H9 (cell line): ENCODE measurements around the gene RASSF3. TPM values are rescaled to one million over a fixed set of nuclear protein-coding genes. Genes with fewer than 3 reads are reported as not detected.

Experiments used
- DNase-seq: peaks from one replicate; pipeline ENCODE4 v3.0.0-alpha.2; 2017
- H2AFZ ChIP-seq: one replicate; pipeline ENCODE4 v1.6.1; 2013; ENCODE audit warnings: mild to moderate bottlenecking, low read length, control low read depth, moderate library complexity
- H2AK5ac ChIP-seq: 2 replicates; pipeline ENCODE4 v1.6.1; 2013; ENCODE audit warnings: low read length, control low read depth, mixed read lengths; ENCODE audit not compliant: insufficient read length
- H2BK120ac ChIP-seq: one replicate; pipeline ENCODE4 v1.6.1; 2013; ENCODE audit warnings: low read depth, mild to moderate bottlenecking, low read length, control low read depth, inconsistent platforms; ENCODE audit not compliant: poor library complexity, severe bottlenecking
- H2BK12ac ChIP-seq: 2 replicates; pipeline ENCODE4 v1.6.1; 2013; ENCODE audit warnings: low read length, control low read depth, mixed read lengths, low read depth; ENCODE audit not compliant: insufficient read length
- H2BK15ac ChIP-seq: 2 replicates; pipeline ENCODE4 v1.6.1; 2013; ENCODE audit warnings: low read depth, low read length, control low read depth
- H2BK20ac ChIP-seq: one replicate; pipeline ENCODE4 v1.6.1; 2013; ENCODE audit warnings: low read depth, mild to moderate bottlenecking, low read length, control low read depth, inconsistent platforms; ENCODE audit not compliant: poor library complexity, severe bottlenecking
- H2BK5ac ChIP-seq: 2 replicates; pipeline ENCODE4 v1.6.1; 2013; ENCODE audit warnings: low read length, control low read depth, mixed read lengths; ENCODE audit not compliant: insufficient read length
- H3K14ac ChIP-seq: 2 replicates; pipeline ENCODE4 v1.6.1; 2013; ENCODE audit warnings: low read length, control low read depth; ENCODE audit not compliant: insufficient read depth
- H3K18ac ChIP-seq: 2 replicates; pipeline ENCODE4 v1.6.1; 2013; ENCODE audit warnings: low read depth, mild to moderate bottlenecking, mixed read lengths, low read length, control low read depth; ENCODE audit not compliant: insufficient read length
- H3K23ac ChIP-seq: 2 replicates; pipeline ENCODE4 v1.6.1; 2013; ENCODE audit warnings: low read length, control low read depth, mixed read lengths, low read depth; ENCODE audit not compliant: insufficient read length
- H3K23me2 ChIP-seq: 2 replicates; pipeline ENCODE4 v1.6.1; 2013; ENCODE audit warnings: low read depth, mild to moderate bottlenecking, mixed read lengths, low read length, control low read depth; ENCODE audit not compliant: insufficient read length, poor library complexity, severe bottlenecking
- H3K27ac ChIP-seq: 2 replicates; pipeline ENCODE4 v1.5.1; 2013; ENCODE audit warnings: low read length, control low read depth, mixed read lengths, low read depth; ENCODE audit not compliant: insufficient read length
- H3K27me3 ChIP-seq: 2 replicates; pipeline ENCODE4 v1.6.1; 2013; ENCODE audit warnings: low read length, control low read depth, inconsistent platforms; ENCODE audit not compliant: insufficient read depth
- H3K4ac ChIP-seq: 2 replicates; pipeline ENCODE4 v1.6.1; 2013; ENCODE audit warnings: low read depth, mild to moderate bottlenecking, control low read depth, inconsistent platforms, low read length, moderate library complexity
- H3K4me1 ChIP-seq: 2 replicates; pipeline ENCODE4 v1.6.1; 2013; ENCODE audit warnings: low read length, control low read depth, inconsistent platforms; ENCODE audit not compliant: insufficient read depth
- H3K4me2 ChIP-seq: 2 replicates; pipeline ENCODE4 v1.6.1; 2013; ENCODE audit warnings: low read length, control low read depth, mixed read lengths; ENCODE audit not compliant: insufficient read length, insufficient read depth
- H3K56ac ChIP-seq: 2 replicates; pipeline ENCODE4 v1.6.1; 2013; ENCODE audit warnings: low read depth, mild to moderate bottlenecking, mixed read lengths, low read length, control low read depth; ENCODE audit not compliant: insufficient read length
- H3K79me1 ChIP-seq: 2 replicates; pipeline ENCODE4 v1.6.1; 2013; ENCODE audit warnings: low read depth, mild to moderate bottlenecking, moderate library complexity, low read length, control low read depth, inconsistent platforms; ENCODE audit not compliant: insufficient read depth, poor library complexity, severe bottlenecking
- H3K79me2 ChIP-seq: 2 replicates; pipeline ENCODE4 v1.6.1; 2013; ENCODE audit warnings: low read length, control low read depth, inconsistent platforms; ENCODE audit not compliant: insufficient read depth
- H3K9ac ChIP-seq: 2 replicates; pipeline ENCODE4 v1.6.1; 2013; ENCODE audit warnings: low read length, control low read depth, mixed read lengths; ENCODE audit not compliant: insufficient read length; ENCODE audit errors: extremely low read depth
- H3K9me3 ChIP-seq: one replicate; pipeline ENCODE4 v1.6.1; 2013; ENCODE audit warnings: low read depth, low read length, inconsistent platforms; ENCODE audit not compliant: control insufficient read depth
- H3T11ph ChIP-seq: one replicate; pipeline ENCODE4 v1.6.1; 2013; ENCODE audit warnings: mild to moderate bottlenecking, low read length, control low read depth, inconsistent platforms
- H4K20me1 ChIP-seq: one replicate; pipeline ENCODE4 v1.6.1; 2013; ENCODE audit not compliant: control insufficient read depth, insufficient read length, insufficient read depth
- H4K5ac ChIP-seq: 2 replicates; pipeline ENCODE4 v1.6.1; 2013; ENCODE audit warnings: low read depth, mild to moderate bottlenecking, mixed read lengths, low read length, control low read depth; ENCODE audit not compliant: insufficient read length
- H4K8ac ChIP-seq: replicated peaks from 2 replicates; pipeline ENCODE4 v1.6.1; 2013; ENCODE audit warnings: low read length, control low read depth, mixed read lengths, low read depth; ENCODE audit not compliant: insufficient read length
- H4K91ac ChIP-seq: 2 replicates; pipeline ENCODE4 v1.6.1; 2013; ENCODE audit warnings: low read depth, mild to moderate bottlenecking, moderate library complexity, mixed read lengths, low read length, control low read depth; ENCODE audit not compliant: insufficient read length
- H3K27ac Mint-ChIP-seq, 3 experiments: 2 replicates in 2 of 3; 3 replicates in 1 of 3; pipeline ENCODE4 v1.8.0; 2020 to 2021; ENCODE audit warnings: mixed read lengths in 3 of 3, mild to moderate bottlenecking in 1 of 3, moderate library complexity in 1 of 3
- H3K27me3 Mint-ChIP-seq: 2 replicates; pipeline ENCODE4 v1.8.0; 2021; ENCODE audit warnings: low read depth, mild to moderate bottlenecking, moderate library complexity, mixed read lengths
- H3K36me3 Mint-ChIP-seq, 3 experiments: 2 replicates in 2 of 3; 3 replicates in 1 of 3; pipeline ENCODE4 v1.8.0; 2020 to 2021; ENCODE audit warnings: low read depth in 3 of 3, mixed read lengths in 3 of 3; ENCODE audit not compliant: insufficient read depth in 1 of 3
- H3K4me1 Mint-ChIP-seq, 2 experiments: 2 replicates each; pipeline ENCODE4 v1.8.0; 2020; ENCODE audit warnings: mixed read lengths in 2 of 2
- H3K4me3 Mint-ChIP-seq, 2 experiments: 2 replicates in 1 of 2; 3 replicates in 1 of 2; pipeline ENCODE4 v1.8.0; 2020 to 2021; ENCODE audit warnings: mild to moderate bottlenecking in 2 of 2, mixed read lengths in 2 of 2, moderate library complexity in 1 of 2
- H3K9me3 Mint-ChIP-seq, 2 experiments: 2 replicates in 1 of 2; 3 replicates in 1 of 2; pipeline ENCODE4 v1.8.0; 2020; ENCODE audit warnings: mild to moderate bottlenecking in 2 of 2, mixed read lengths in 2 of 2, moderate library complexity in 1 of 2
- CTCF ChIP-seq: fragments of 200-600 bp; sonication (generic); conservative IDR thresholded peaks from 3 replicates; pipeline ENCODE4 v1.8.0; 2021; ENCODE audit warnings: antibody characterized with exemption, mild to moderate bottlenecking
- WGBS: extraction: QIAGEN DNeasy Blood & Tissue Kit; methylation state at CpG from one replicate; pipeline ENCODE4 v1.1.7; 2013; ENCODE audit warnings: missing lambda C conversion rate, low lambda C conversion rate, mixed read lengths; ENCODE audit not compliant: insufficient read length; ENCODE audit errors: extremely low coverage; 5-methylcytosine and 5-hydroxymethylcytosine counted together
- total RNA-seq: library from RNA; stranded (reverse); gene quantifications from 2 replicates; pipeline ENCODE4 v1.2.1, GENCODE V29; 2021

RASSF3 gene
- total RNA-seq, 1 experiment from 2014 or later = 45.1 TPM

GRCh38 chr12:64673490-64674169 lies 63.3 kb downstream of the RASSF3 start:
- no peak overlapping the region for H3K56ac ChIP-seq
- H3K79me2 ChIP-seq = peaks cover 11% of the 10 kb centered on the region; the same call in 1 of the 2 replicates
- H3K9me3 ChIP-seq = no peaks in the 10 kb centered on the region
- no peak overlapping the region for H2AFZ ChIP-seq
- no peak overlapping the region for H2AK5ac ChIP-seq
- no peak overlapping the region for H3K23ac ChIP-seq
- no peak overlapping the region for H2BK12ac ChIP-seq
- DNase-seq = no peak
- H3K14ac ChIP-seq = no peak overlapping the region
- H4K91ac ChIP-seq = no peak overlapping the region
- no peak overlapping the region for H2BK120ac ChIP-seq
- H3K4me2 ChIP-seq = no peak overlapping the region
- H4K8ac ChIP-seq = no peak overlapping the region
- Mint-ChIP-seq H3K36me3 (no peaks in the 10 kb centered on the region; a peak in 1 of 7 replicates), H3K4me3 (peak overlapping the region in 1 of 2 experiments; percentile 18; a peak in 1 of 5 replicates), H3K27me3 (no peaks in the 10 kb centered on the region), H3K27ac (peak overlapping the region; percentile 50 to 87 (median 73); a peak in 6 of 7 replicates), H3K4me1 (peaks cover 55 to 74% of the 10 kb centered on the region in 2 experiments), H3K9me3 (no peaks in the 10 kb centered on the region)
- no peak overlapping the region for H3K4ac ChIP-seq
- no peak for TF ChIP-seq CTCF
- H3K27me3 ChIP-seq = no peaks in the 10 kb centered on the region
- H2BK5ac ChIP-seq = no peak overlapping the region
- no CpG with 5 or more reads among the region's 9 CpGs for WGBS
- no peak overlapping the region for H2BK15ac ChIP-seq
- peaks cover 16% of the 10 kb centered on the region for H3K4me1 ChIP-seq
- H3K18ac ChIP-seq = no peak overlapping the region
- H4K20me1 ChIP-seq = no peaks in the 10 kb centered on the region
- no peak overlapping the region for H3T11ph ChIP-seq
- H3K23me2 ChIP-seq = no peaks in the 10 kb centered on the region
- H3K79me1 ChIP-seq = peaks cover 6% of the 10 kb centered on the region
- H4K5ac ChIP-seq = no peak overlapping the region
- no peak overlapping the region for H2BK20ac ChIP-seq
- H3K27ac ChIP-seq = no peak overlapping the region
- H3K9ac ChIP-seq = no peak overlapping the region
